ENCODE results near the gene C4orf33.

GRCh38 chr4:129092631-129093190, 3.2 kb upstream of the C4orf33 start:
- TF ChIP-seq POLR2A (IDR thresholded peaks at IDR 0.05) (no peak), CTCF (IDR thresholded peaks at IDR 0.05) (no peak)

Measured in thyroid gland (tissue), 4 donors.